GM10266 (cell line): ENCODE results near the gene AMPD1.
A peak's percentile ranks its signal among the peaks of the same experiment; 100 is the strongest.

Experiments
- DNase-seq: peaks from one replicate; pipeline ENCODE4 v3.0.0; 2012; ENCODE audit errors: extremely low spot score
- CTCF ChIP-seq: IDR thresholded peaks from 2 replicates; pipeline ENCODE4 v1.5.1; 2012; ENCODE audit warnings: mild to moderate bottlenecking, low read depth; ENCODE audit not compliant: control insufficient read depth, insufficient read depth; ENCODE audit errors: missing control alignments

Gene AMPD1

GRCh38 chr1:114715952-114716303, 20.6 kb upstream of the AMPD1 start:
- no peak for TF ChIP-seq CTCF
- DNase-seq: no peak

- DNase-seq: no peak
- TF ChIP-seq CTCF: no peak
Measured at GRCh38 chr1:114712977-114713376, 17.6 kb upstream of the AMPD1 start.

- no peak for TF ChIP-seq CTCF
- no peak for DNase-seq
Measured at GRCh38 chr1:114710360-114710759, 15.0 kb upstream of the AMPD1 start.

- no peak for TF ChIP-seq CTCF
Measured at GRCh38 chr1:114707604-114708003, 12.3 kb upstream of the AMPD1 start.

GRCh38 chr1:114703242-114703641, 7.9 kb upstream of the AMPD1 start:
- DNase-seq: no peak
- no peak for TF ChIP-seq CTCF

More at GRCh38 chr1:114707604-114708003, 12.3 kb upstream of the AMPD1 start:
- DNase-seq: no peak

GRCh38 chr1:114702737-114703136, 7.4 kb upstream of the AMPD1 start:
- DNase-seq: peak; percentile 27
- no peak for TF ChIP-seq CTCF

GRCh38 chr1:114701931-114702330, 6.6 kb upstream of the AMPD1 start:
- TF ChIP-seq CTCF: no peak

More at GRCh38 chr1:114701931-114702330, 6.6 kb upstream of the AMPD1 start:
- DNase-seq: no peak
